Nephron progenitor cell (in vitro differentiated cells): Measurements from ENCODE around the gene DNAI4.

Experiments used
- DNase-seq: peaks from one replicate; pipeline ENCODE4 v3.0.0; 2021
- H3K27ac Mint-ChIP-seq: 2 replicates; pipeline ENCODE4 v1.8.0; 2021; ENCODE audit warnings: mild to moderate bottlenecking, moderate library complexity, mixed read lengths
- H3K27me3 Mint-ChIP-seq: 2 replicates; pipeline ENCODE4 v1.8.0; 2021; ENCODE audit warnings: mild to moderate bottlenecking, low read depth, mixed read lengths; ENCODE audit not compliant: poor library complexity
- H3K36me3 Mint-ChIP-seq: 2 replicates; pipeline ENCODE4 v1.8.0; 2021; ENCODE audit warnings: low read depth, mixed read lengths
- H3K4me1 Mint-ChIP-seq: 2 replicates; pipeline ENCODE4 v1.8.0; 2021; ENCODE audit warnings: mixed read lengths
- H3K4me3 Mint-ChIP-seq: 2 replicates; pipeline ENCODE4 v1.8.0; 2021; ENCODE audit warnings: mild to moderate bottlenecking, moderate library complexity, mixed read lengths
- H3K9me3 Mint-ChIP-seq: 2 replicates; pipeline ENCODE4 v1.8.0; 2021; ENCODE audit warnings: mild to moderate bottlenecking, moderate library complexity, mixed read lengths
- TF ChIP-seq, protein P1 (sequence below): fragments of 200-600 bp; sonication (generic); IDR thresholded peaks from 2 replicates; pipeline ENCODE4 v1.5.0; 2021; ENCODE audit warnings: antibody characterized with exemption

The DNAI4 gene

GRCh38 chr1:66773227-66773626, 151.4 kb downstream of the DNAI4 start:
- H3K4me3 Mint-ChIP-seq: no peak overlapping the region
- no peak for DNase-seq
- no peak overlapping the region for H3K27ac Mint-ChIP-seq
- no peaks in the 10 kb centered on the region for H3K9me3 Mint-ChIP-seq
- H3K4me1 Mint-ChIP-seq: peaks cover 6% of the 10 kb centered on the region
- TF ChIP-seq, protein P1, sequence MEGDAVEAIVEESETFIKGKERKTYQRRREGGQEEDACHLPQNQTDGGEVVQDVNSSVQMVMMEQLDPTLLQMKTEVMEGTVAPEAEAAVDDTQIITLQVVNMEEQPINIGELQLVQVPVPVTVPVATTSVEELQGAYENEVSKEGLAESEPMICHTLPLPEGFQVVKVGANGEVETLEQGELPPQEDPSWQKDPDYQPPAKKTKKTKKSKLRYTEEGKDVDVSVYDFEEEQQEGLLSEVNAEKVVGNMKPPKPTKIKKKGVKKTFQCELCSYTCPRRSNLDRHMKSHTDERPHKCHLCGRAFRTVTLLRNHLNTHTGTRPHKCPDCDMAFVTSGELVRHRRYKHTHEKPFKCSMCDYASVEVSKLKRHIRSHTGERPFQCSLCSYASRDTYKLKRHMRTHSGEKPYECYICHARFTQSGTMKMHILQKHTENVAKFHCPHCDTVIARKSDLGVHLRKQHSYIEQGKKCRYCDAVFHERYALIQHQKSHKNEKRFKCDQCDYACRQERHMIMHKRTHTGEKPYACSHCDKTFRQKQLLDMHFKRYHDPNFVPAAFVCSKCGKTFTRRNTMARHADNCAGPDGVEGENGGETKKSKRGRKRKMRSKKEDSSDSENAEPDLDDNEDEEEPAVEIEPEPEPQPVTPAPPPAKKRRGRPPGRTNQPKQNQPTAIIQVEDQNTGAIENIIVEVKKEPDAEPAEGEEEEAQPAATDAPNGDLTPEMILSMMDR: no peak
- H3K27me3 Mint-ChIP-seq: no peaks in the 10 kb centered on the region
- no peaks in the 10 kb centered on the region for H3K36me3 Mint-ChIP-seq

- H3K27me3 Mint-ChIP-seq: no peaks in the 10 kb centered on the region
- no peak for DNase-seq
- peaks cover 6% of the 10 kb centered on the region for H3K4me1 Mint-ChIP-seq
- no peaks in the 10 kb centered on the region for H3K9me3 Mint-ChIP-seq
- H3K27ac Mint-ChIP-seq: no peak overlapping the region
- H3K4me3 Mint-ChIP-seq: no peak overlapping the region
- TF ChIP-seq, protein P1: no peak
- H3K36me3 Mint-ChIP-seq: no peaks in the 10 kb centered on the region
Measured at GRCh38 chr1:66770694-66771093, 154.0 kb downstream of the DNAI4 start.

DNA sequence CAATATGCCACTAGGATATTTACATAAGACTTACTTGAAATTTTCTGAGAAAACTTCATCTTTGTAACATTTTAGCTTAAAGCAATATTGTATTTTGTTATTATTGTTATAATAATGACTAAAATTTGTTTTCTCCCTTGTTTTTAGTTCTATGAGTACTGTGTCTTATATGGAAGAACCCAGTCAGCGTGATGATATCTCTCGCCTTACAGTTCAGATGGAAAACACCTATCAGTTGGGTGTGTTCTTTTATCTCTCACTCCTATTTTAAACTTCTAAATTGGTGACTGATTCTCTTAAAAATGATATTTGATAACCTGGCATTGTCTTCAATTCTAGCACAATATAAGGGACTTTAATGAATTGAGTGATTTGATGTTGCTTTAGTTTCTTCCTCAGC, 154.4 kb downstream of the DNAI4 start:
- Mint-ChIP-seq H3K9me3 (no peaks in the 10 kb centered on the region), H3K4me3 (no peak overlapping the region), H3K36me3 (no peaks in the 10 kb centered on the region), H3K27me3 (no peaks in the 10 kb centered on the region), H3K4me1 (peaks cover 6% of the 10 kb centered on the region), H3K27ac (no peak overlapping the region)
- TF ChIP-seq, protein P1: no peak
- DNase-seq: no peak

- Mint-ChIP-seq H3K27ac (no peak overlapping the region), H3K9me3 (no peaks in the 10 kb centered on the region), H3K4me3 (no peak overlapping the region), H3K36me3 (no peaks in the 10 kb centered on the region), H3K27me3 (no peaks in the 10 kb centered on the region), H3K4me1 (peaks cover 6% of the 10 kb centered on the region)
- DNase-seq: no peak
- TF ChIP-seq, protein P1: no peak
Measured at GRCh38 chr1:66769512-66770229, 155.0 kb downstream of the DNAI4 start.

GRCh38 chr1:66768965-66769364, 155.7 kb downstream of the DNAI4 start:
- no peak for DNase-seq
- Mint-ChIP-seq H3K27ac (no peak overlapping the region), H3K4me3 (no peak overlapping the region), H3K9me3 (no peaks in the 10 kb centered on the region), H3K27me3 (no peaks in the 10 kb centered on the region), H3K4me1 (peaks cover 1% of the 10 kb centered on the region), H3K36me3 (no peaks in the 10 kb centered on the region)
- TF ChIP-seq, protein P1: no peak

GRCh38 chr1:66767626-66768025, 157.0 kb downstream of the DNAI4 start:
- TF ChIP-seq, protein P1: no peak
- H3K36me3 Mint-ChIP-seq: no peaks in the 10 kb centered on the region
- no peak for DNase-seq
- no peaks in the 10 kb centered on the region for H3K4me1 Mint-ChIP-seq
- H3K27ac Mint-ChIP-seq: no peak overlapping the region
- peaks cover 11% of the 10 kb centered on the region for H3K9me3 Mint-ChIP-seq
- no peak overlapping the region for H3K4me3 Mint-ChIP-seq
- no peaks in the 10 kb centered on the region for H3K27me3 Mint-ChIP-seq
